Mesendoderm (in vitro differentiated cells): ENCODE measurements around the gene IDH3G.

Source experiments
- DNase-seq: peaks from one replicate; pipeline ENCODE4 v3.0.0; 2013
- H2AK5ac ChIP-seq: 2 replicates; pipeline ENCODE4 v1.6.1; 2013; ENCODE audit warnings: low read length, inconsistent platforms
- H2BK120ac ChIP-seq: 2 replicates; pipeline ENCODE4 v1.6.1; 2013; ENCODE audit warnings: low read depth, mild to moderate bottlenecking, low read length, moderate library complexity, mixed read lengths
- H2BK15ac ChIP-seq: replicated peaks from 2 replicates; pipeline ENCODE4 v1.6.1; 2013; ENCODE audit warnings: low read depth, mild to moderate bottlenecking, moderate library complexity
- H2BK5ac ChIP-seq: 2 replicates; pipeline ENCODE4 v1.6.1; 2013; ENCODE audit warnings: low read length, inconsistent platforms
- H3K18ac ChIP-seq: 2 replicates; pipeline ENCODE4 v1.6.1; 2013; ENCODE audit warnings: mild to moderate bottlenecking, low read length, mixed read lengths
- H3K23ac ChIP-seq: one replicate; pipeline ENCODE4 v1.6.1; 2013; ENCODE audit warnings: low read length
- H3K27ac ChIP-seq: 2 replicates; pipeline ENCODE4 v1.5.1; 2013; ENCODE audit warnings: low read depth, mild to moderate bottlenecking, inconsistent platforms, low read length, moderate library complexity
- H3K27me3 ChIP-seq: 2 replicates; pipeline ENCODE4 v1.6.1; 2013; ENCODE audit warnings: low read length, control low read depth, mild to moderate bottlenecking, inconsistent platforms; ENCODE audit not compliant: insufficient read depth, poor library complexity
- H3K36me3 ChIP-seq: 2 replicates; pipeline ENCODE4 v1.6.1; 2013; ENCODE audit warnings: low read length, inconsistent platforms; ENCODE audit not compliant: control insufficient read depth, insufficient read depth
- H3K4ac ChIP-seq: one replicate; pipeline ENCODE4 v1.6.1; 2013; ENCODE audit warnings: low read depth, mild to moderate bottlenecking, low read length, moderate library complexity
- H3K4me1 ChIP-seq: 2 replicates; pipeline ENCODE4 v1.6.1; 2013; ENCODE audit warnings: low read depth, low read length, inconsistent platforms; ENCODE audit not compliant: control insufficient read depth
- H3K4me2 ChIP-seq: 2 replicates; pipeline ENCODE4 v1.6.1; 2013; ENCODE audit warnings: low read length
- H3K4me3 ChIP-seq: 2 replicates; pipeline ENCODE4 v1.5.1; 2013; ENCODE audit warnings: mild to moderate bottlenecking, low read length
- H3K56ac ChIP-seq: one replicate; pipeline ENCODE4 v1.6.1; 2013; ENCODE audit warnings: low read length
- H3K79me1 ChIP-seq: 2 replicates; pipeline ENCODE4 v1.6.1; 2013; ENCODE audit warnings: low read length, inconsistent platforms
- H3K79me2 ChIP-seq: 2 replicates; pipeline ENCODE4 v1.6.1; 2013; ENCODE audit warnings: mild to moderate bottlenecking, low read length; ENCODE audit not compliant: control insufficient read depth, insufficient read depth
- H3K9ac ChIP-seq: 2 replicates; pipeline ENCODE4 v1.6.1; 2013; ENCODE audit warnings: low read length, inconsistent platforms
- H4K5ac ChIP-seq: one replicate; pipeline ENCODE4 v1.6.1; 2013; ENCODE audit warnings: low read length
- H4K8ac ChIP-seq: one replicate; pipeline ENCODE4 v1.6.1; 2013; ENCODE audit warnings: low read depth, mild to moderate bottlenecking, control low read depth, low read length, moderate library complexity
- WGBS: extraction: QIAGEN DNeasy Blood & Tissue Kit; methylation state at CpG from one replicate; pipeline ENCODE4 v1.1.7; 2013; ENCODE audit warnings: low lambda C conversion rate, missing lambda C conversion rate; ENCODE audit not compliant: insufficient coverage; ENCODE audit errors: extremely low coverage; 5-methylcytosine and 5-hydroxymethylcytosine counted together

Gene IDH3G

GRCh38 chrX:153791104-153791852 is 2.9 kb downstream of the IDH3G start:
- no peaks in the 10 kb centered on the region for H3K27me3 ChIP-seq
- H2BK15ac ChIP-seq: no peak overlapping the region
- peaks cover 2% of the 10 kb centered on the region for H3K79me1 ChIP-seq
- H2BK5ac ChIP-seq: no peak overlapping the region
- no peak overlapping the region for H3K27ac ChIP-seq
- no peak overlapping the region for H4K8ac ChIP-seq
- WGBS: no CpG with 5 or more reads among the region's 17 CpGs
- H4K5ac ChIP-seq: no peak overlapping the region
- no peak overlapping the region for H2BK120ac ChIP-seq
- no peaks in the 10 kb centered on the region for H3K4me1 ChIP-seq
- H3K18ac ChIP-seq: no peak overlapping the region
- no peaks in the 10 kb centered on the region for H3K36me3 ChIP-seq
- no peak for DNase-seq
- peaks cover 26% of the 10 kb centered on the region for H3K79me2 ChIP-seq
- H3K56ac ChIP-seq: no peak overlapping the region
- H3K9ac ChIP-seq: no peak overlapping the region
- no peak overlapping the region for H3K4me2 ChIP-seq
- no peak overlapping the region for H3K4ac ChIP-seq
- H2AK5ac ChIP-seq: no peak overlapping the region
- H3K23ac ChIP-seq: no peak overlapping the region
- H3K4me3 ChIP-seq: no peak overlapping the region

GRCh38 chrX:153789654-153790053 is 4.5 kb downstream of the IDH3G start:
- H3K36me3 ChIP-seq: no peaks in the 10 kb centered on the region
- no peak overlapping the region for H3K4me2 ChIP-seq
- no CpG with 5 or more reads among the region's 12 CpGs for WGBS

GRCh38 chrX:153786669-153787068 is 7.5 kb downstream of the IDH3G start:
- H2BK120ac ChIP-seq: no peak overlapping the region
- H3K56ac ChIP-seq: no peak overlapping the region
- H3K4me2 ChIP-seq: no peak overlapping the region
- no peaks in the 10 kb centered on the region for H3K4me1 ChIP-seq
- DNase-seq: no peak
- no peak overlapping the region for H2AK5ac ChIP-seq
- no peak overlapping the region for H3K23ac ChIP-seq
- no peaks in the 10 kb centered on the region for H3K27me3 ChIP-seq
- no peak overlapping the region for H4K5ac ChIP-seq
- no peak overlapping the region for H3K9ac ChIP-seq
- no peak overlapping the region for H2BK15ac ChIP-seq
- no peaks in the 10 kb centered on the region for H3K36me3 ChIP-seq
- H3K18ac ChIP-seq: no peak overlapping the region
- no peaks in the 10 kb centered on the region for H3K79me1 ChIP-seq
- H3K79me2 ChIP-seq: no peaks in the 10 kb centered on the region
- H3K27ac ChIP-seq: no peak overlapping the region
- H3K4ac ChIP-seq: no peak overlapping the region
- no peak overlapping the region for H4K8ac ChIP-seq
- H3K4me3 ChIP-seq: no peak overlapping the region
- no peak overlapping the region for H2BK5ac ChIP-seq
- WGBS: no CpG with 5 or more reads among the region's 15 CpGs

More at GRCh38 chrX:153789654-153790053, 4.5 kb downstream of the IDH3G start:
- Histone ChIP-seq H3K4me1 (no peaks in the 10 kb centered on the region), H3K27ac (no peak overlapping the region), H3K79me1 (peaks cover 2% of the 10 kb centered on the region), H2AK5ac (no peak overlapping the region), H3K4ac (no peak overlapping the region), H3K18ac (no peak overlapping the region), H3K4me3 (no peak overlapping the region), H3K23ac (no peak overlapping the region), H3K79me2 (peaks cover 11% of the 10 kb centered on the region), H2BK5ac (no peak overlapping the region), H4K5ac (no peak overlapping the region), H2BK120ac (no peak overlapping the region), H4K8ac (no peak overlapping the region), H3K9ac (no peak overlapping the region), H3K27me3 (no peaks in the 10 kb centered on the region), H2BK15ac (no peak overlapping the region), H3K56ac (no peak overlapping the region)
- no peak for DNase-seq

- no peak overlapping the region for H3K18ac ChIP-seq
- no peak overlapping the region for H4K8ac ChIP-seq
- no peak overlapping the region for H3K4me3 ChIP-seq
- no peak overlapping the region for H3K4me2 ChIP-seq
- H3K79me2 ChIP-seq: no peaks in the 10 kb centered on the region
- H2BK5ac ChIP-seq: no peak overlapping the region
- no peak overlapping the region for H4K5ac ChIP-seq
- H3K4ac ChIP-seq: no peak overlapping the region
- H3K79me1 ChIP-seq: no peaks in the 10 kb centered on the region
- H3K27ac ChIP-seq: no peak overlapping the region
- no CpG with 5 or more reads among the region's 27 CpGs for WGBS
- H3K23ac ChIP-seq: no peak overlapping the region
- H2BK15ac ChIP-seq: no peak overlapping the region
- no peak overlapping the region for H2AK5ac ChIP-seq
- H3K9ac ChIP-seq: no peak overlapping the region
- no peak overlapping the region for H2BK120ac ChIP-seq
- H3K56ac ChIP-seq: no peak overlapping the region
- H3K27me3 ChIP-seq: no peaks in the 10 kb centered on the region
- H3K4me1 ChIP-seq: no peaks in the 10 kb centered on the region
- no peaks in the 10 kb centered on the region for H3K36me3 ChIP-seq
- DNase-seq: no peak
Observed at GRCh38 chrX:153784325-153784967, 9.7 kb downstream of the IDH3G start.

- Histone ChIP-seq H3K4me1 (no peaks in the 10 kb centered on the region), H3K4ac (no peak overlapping the region), H2BK120ac (no peak overlapping the region), H4K8ac (no peak overlapping the region), H3K4me2 (no peak overlapping the region), H3K23ac (no peak overlapping the region), H3K18ac (no peak overlapping the region), H2BK5ac (no peak overlapping the region), H2BK15ac (no peak overlapping the region), H3K56ac (no peak overlapping the region), H3K27ac (no peak overlapping the region), H3K79me2 (no peaks in the 10 kb centered on the region), H3K36me3 (no peaks in the 10 kb centered on the region), H3K9ac (no peak overlapping the region), H3K27me3 (no peaks in the 10 kb centered on the region), H2AK5ac (no peak overlapping the region), H3K4me3 (no peak overlapping the region), H4K5ac (no peak overlapping the region), H3K79me1 (no peaks in the 10 kb centered on the region)
- no CpG with 5 or more reads among the region's 24 CpGs for WGBS
- no peak for DNase-seq
Observed at GRCh38 chrX:153783378-153784013, 10.7 kb downstream of the IDH3G start.
